Ovary (tissue), 9 donors: ENCODE data around the gene TMEM100. TPM values are rescaled to one million over a fixed set of nuclear protein-coding genes. Genes with fewer than 3 reads are reported as not detected.
A peak's percentile ranks its signal among the peaks of the same experiment; 100 is the strongest.

ENCODE experiments used
- DNase-seq, 5 donors: peaks; one replicate each; pipeline ENCODE4 v3.0.0-alpha.2; 2019 to 2020
- H3K27ac ChIP-seq, 2 donors: fragments of 200-600 bp; one replicate each; pipeline versions ENCODE4 v1.5.1 to v1.8.0; 2019 to 2022
- H3K27me3 ChIP-seq: fragments of 200-600 bp; one replicate; pipeline ENCODE4 v1.8.0; 2022
- H3K36me3 ChIP-seq: fragments of 200-600 bp; sonication (generic); one replicate; pipeline ENCODE4 v1.5.1; 2019
- H3K4me1 ChIP-seq: one replicate; pipeline ENCODE4 v1.8.1; 2013; ENCODE audit warnings: mild to moderate bottlenecking, moderate library complexity; ENCODE audit not compliant: insufficient read depth
- H3K4me3 ChIP-seq: fragments of 200-600 bp; sonication (generic); one replicate; pipeline ENCODE4 v1.5.1; 2017
- H3K9me3 ChIP-seq, 2 donors: fragments of 200-600 bp in 1 of 2; sonication (generic) in 1 of 2; one replicate each; pipeline versions ENCODE4 v1.5.1 to v1.8.1; 2013 to 2019; ENCODE audit warnings: mild to moderate bottlenecking in 1 of 2, moderate library complexity in 1 of 2
- EP300 ChIP-seq: sonication (generic); formaldehyde crosslinking; IDR thresholded peaks from one replicate; pipeline ENCODE4 v1.6.1; 2017; ENCODE audit warnings: antibody characterized with exemption
- POLR2A ChIP-seq: fragments of 450-650 bp; IDR thresholded peaks from one replicate; pipeline ENCODE4 v1.6.1; 2017; ENCODE audit warnings: antibody characterized with exemption, mild to moderate bottlenecking, moderate library complexity
- WGBS, 3 donors: extraction: QIAGEN DNeasy Blood & Tissue Kit in 1 of 3; methylation state at CpG; one replicate each; pipeline versions ENCODE4 v1.1.5 to v1.1.7; 2013 to 2017; 5-methylcytosine and 5-hydroxymethylcytosine counted together
- intact Hi-C, 4 donors: fragments of 100-400 bp; cut with DNase I; formaldehyde crosslinking; loops; one replicate each; pipeline versions ENCODE4 v1.11.0 to v1.15.1; 2022 to 2023
- polyA plus RNA-seq, 2 donors: library from polyadenylated mRNA; stranded (reverse); fragments of 200-250 nt in 1 of 2; fragments of 350-450 nt in 1 of 2; fragmentation: Illumina TruSeq in 1 of 2; extraction: RNeasy Lipid Tissue Mini Kit (QIAGEN cat#74804) in 1 of 2; gene quantifications; one replicate each; pipeline ENCODE4 v1.2.3, GENCODE V29; 2013 to 2014
- total RNA-seq, 7 donors: library from RNA; depleted of rRNA in 2 of 7; stranded (reverse); fragments of >200 nt in 2 of 7; fragmentation: NEBNext Ultra II Directional in 3 of 7; extraction: Animal tissue kit (Norgen Biotek cat#: 25700) in 3 of 7; gene quantifications; one replicate each; pipeline versions ENCODE4 v1.1.0 to v1.2.4, GENCODE V29; 2016 to 2023
- TF ChIP-seq, protein P1 (sequence below), 3 donors: fragments of 450-650 bp in 2 of 3; fragments of 200-600 bp in 1 of 3; IDR thresholded peaks; one replicate each; pipeline versions ENCODE4 v1.5.1 to v1.8.0; 2016 to 2022; ENCODE audit warnings: antibody characterized with exemption in 3 of 3, mild to moderate bottlenecking in 1 of 3
- donor health status: DM: no; HTN: no; CAD: no; lungs with moderate emphysema.
- donor health status: DM: no; HTN: no; CAD: no.
- donor health status: Bipolar disorder and iron deficiency.
- donor health status: DM: yes; HTN: yes; CAD: no.
- donor health status: DM: no; HTN: no; CAD: no.
- donor health status: DM: yes; HTN: yes; CAD: no.

Gene TMEM100
- total and polyA plus RNA-seq, 9 donors: 9.0 to 88.2 (median 17.8) TPM

- no peak overlapping the region for H3K27ac ChIP-seq
- no peak overlapping the region for H3K4me3 ChIP-seq
- 53 to 71% (median 66%) methylated on average over 8 of the region's 8 CpGs for WGBS, 3 donors
- no peaks in the 10 kb centered on the region for H3K27me3 ChIP-seq
- H3K4me1 ChIP-seq: no peaks in the 10 kb centered on the region
- no peaks in the 10 kb centered on the region for H3K9me3 ChIP-seq
- TF ChIP-seq EP300: no peak
- TF ChIP-seq, protein P1, sequence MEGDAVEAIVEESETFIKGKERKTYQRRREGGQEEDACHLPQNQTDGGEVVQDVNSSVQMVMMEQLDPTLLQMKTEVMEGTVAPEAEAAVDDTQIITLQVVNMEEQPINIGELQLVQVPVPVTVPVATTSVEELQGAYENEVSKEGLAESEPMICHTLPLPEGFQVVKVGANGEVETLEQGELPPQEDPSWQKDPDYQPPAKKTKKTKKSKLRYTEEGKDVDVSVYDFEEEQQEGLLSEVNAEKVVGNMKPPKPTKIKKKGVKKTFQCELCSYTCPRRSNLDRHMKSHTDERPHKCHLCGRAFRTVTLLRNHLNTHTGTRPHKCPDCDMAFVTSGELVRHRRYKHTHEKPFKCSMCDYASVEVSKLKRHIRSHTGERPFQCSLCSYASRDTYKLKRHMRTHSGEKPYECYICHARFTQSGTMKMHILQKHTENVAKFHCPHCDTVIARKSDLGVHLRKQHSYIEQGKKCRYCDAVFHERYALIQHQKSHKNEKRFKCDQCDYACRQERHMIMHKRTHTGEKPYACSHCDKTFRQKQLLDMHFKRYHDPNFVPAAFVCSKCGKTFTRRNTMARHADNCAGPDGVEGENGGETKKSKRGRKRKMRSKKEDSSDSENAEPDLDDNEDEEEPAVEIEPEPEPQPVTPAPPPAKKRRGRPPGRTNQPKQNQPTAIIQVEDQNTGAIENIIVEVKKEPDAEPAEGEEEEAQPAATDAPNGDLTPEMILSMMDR (IDR thresholded peaks at IDR 0.05): no peak
- no peak for TF ChIP-seq POLR2A
- intact Hi-C loops: no loop called here
- DNase-seq: peak in 1 of 5 donors; percentile 27
- H3K36me3 ChIP-seq: no peaks in the 10 kb centered on the region
Observed at GRCh38 chr17:55699181-55699860, 23.3 kb downstream of the TMEM100 start.

DNA sequence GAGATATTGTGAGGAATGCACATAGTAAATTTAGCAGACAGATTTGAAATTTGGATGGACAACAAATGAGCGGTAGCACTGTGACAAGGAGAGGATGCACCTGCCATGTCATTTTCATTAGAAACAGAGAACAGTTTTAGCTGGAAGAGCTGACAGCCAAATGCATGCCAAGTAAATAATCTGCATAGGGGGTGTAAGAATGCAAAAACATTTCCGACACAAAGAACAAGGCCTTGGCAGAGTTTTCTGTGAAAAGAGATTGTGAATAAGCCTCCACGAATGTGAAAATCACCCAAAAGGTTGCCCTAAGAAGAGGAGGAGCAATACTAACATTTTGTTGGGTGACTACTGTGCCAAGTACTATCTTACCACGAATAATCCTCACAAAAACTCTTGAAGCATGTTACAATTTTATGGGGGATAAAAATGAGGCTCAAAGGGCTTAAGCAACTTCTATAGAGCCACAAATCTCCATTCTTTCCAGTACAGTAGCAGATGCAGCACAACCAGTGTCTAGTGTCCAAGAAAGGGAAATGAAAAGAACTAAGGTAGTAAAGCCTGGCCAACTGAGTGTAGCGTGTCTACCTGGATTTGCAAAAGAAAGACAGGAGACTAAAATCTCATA lies 28.3 kb downstream of the TMEM100 start:
- H3K4me1 ChIP-seq: peaks cover 7% of the 10 kb centered on the region
- WGBS, 3 donors: 21 to 24% (median 21%) methylated on average over 5 of the region's 5 CpGs
- H3K27ac ChIP-seq: no peak overlapping the region

GRCh38 chr17:55693254-55694216 lies 29.1 kb downstream of the TMEM100 start:
- Histone ChIP-seq H3K4me1 (peaks cover 7% of the 10 kb centered on the region), H3K4me3 (no peak overlapping the region), H3K36me3 (no peaks in the 10 kb centered on the region), H3K27me3 (no peaks in the 10 kb centered on the region), H3K9me3 (no peaks in the 10 kb centered on the region), H3K27ac (no peak overlapping the region)
- intact Hi-C loops: no loop called here
- TF ChIP-seq EP300: no peak
- TF ChIP-seq POLR2A: no peak
- TF ChIP-seq, protein P1 (IDR thresholded peaks at IDR 0.05): no peak
- DNase-seq: peak; percentile 18 to 62 (median 44)
- 27 to 37% (median 34%) methylated on average over 5 of the region's 5 CpGs for WGBS, 3 donors

More for the DNA sequence above, 28.3 kb downstream of the TMEM100 start:
- Histone ChIP-seq H3K9me3 (no peaks in the 10 kb centered on the region), H3K36me3 (no peaks in the 10 kb centered on the region), H3K27me3 (no peaks in the 10 kb centered on the region), H3K4me3 (no peak overlapping the region)
- TF ChIP-seq, protein P1 (IDR thresholded peaks at IDR 0.05): no peak
- no peak for TF ChIP-seq EP300
- TF ChIP-seq POLR2A: no peak
- intact Hi-C loops: no loop called here
- DNase-seq: no peak

DNA sequence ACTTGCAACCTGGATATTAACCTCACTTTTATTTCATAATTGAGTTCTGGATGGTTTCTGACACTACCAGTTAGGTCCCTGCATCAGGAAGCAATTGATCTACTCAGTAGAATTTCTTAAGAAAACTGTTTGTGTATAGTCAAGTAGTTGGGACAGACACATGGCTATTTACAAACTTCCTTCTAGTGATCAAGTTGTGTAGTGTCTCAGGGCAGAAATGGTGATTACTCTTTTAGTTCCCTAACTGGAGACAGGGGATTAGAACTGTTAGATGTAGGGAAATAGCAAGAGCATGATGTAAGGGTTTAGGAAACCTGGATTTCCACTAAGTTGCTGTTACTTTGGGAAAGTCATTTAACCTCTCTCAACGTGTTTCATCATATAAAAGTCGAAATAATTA lies 30.4 kb downstream of the TMEM100 start:
- Histone ChIP-seq H3K4me3 (no peak overlapping the region), H3K36me3 (no peaks in the 10 kb centered on the region), H3K27ac (no peak overlapping the region), H3K9me3 (no peaks in the 10 kb centered on the region), H3K4me1 (peaks cover 7% of the 10 kb centered on the region), H3K27me3 (no peaks in the 10 kb centered on the region)
- WGBS, 3 donors: 86 to 88% (median 87%) methylated on average over 2 of the region's 2 CpGs
- TF ChIP-seq POLR2A: no peak
- TF ChIP-seq EP300: no peak
- TF ChIP-seq, protein P1 (IDR thresholded peaks at IDR 0.05): no peak
- intact Hi-C loops: no loop called here
- DNase-seq: no peak
